Measurements from ENCODE around the gene ITCH.
"Not testable (repeated sequence)": the region's sequence is repeated elsewhere in the genome, so short reads cannot be mapped to it uniquely, and the experiment has no call there.

Gene ITCH

DNA sequence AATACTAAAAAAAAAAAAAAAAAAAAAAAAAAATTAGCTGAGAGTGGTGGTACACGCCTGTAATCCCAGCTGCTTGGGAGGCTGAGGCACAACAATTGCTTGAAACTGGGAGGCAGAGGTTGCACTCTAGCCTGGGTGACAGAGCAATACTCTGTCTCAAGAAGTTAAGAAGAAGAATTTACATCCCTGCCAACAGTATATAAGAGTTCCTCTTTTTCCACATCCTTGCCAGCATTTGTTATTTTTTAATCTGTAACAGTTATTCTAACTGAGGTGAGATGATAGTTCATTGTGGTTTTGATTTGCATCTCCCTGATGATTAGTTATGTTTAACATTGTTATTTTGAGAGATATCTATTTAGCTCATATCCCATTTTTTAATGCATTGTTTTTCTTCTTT lies 132.8 kb downstream of the ITCH start:
- TF ChIP-seq, protein P1, sequence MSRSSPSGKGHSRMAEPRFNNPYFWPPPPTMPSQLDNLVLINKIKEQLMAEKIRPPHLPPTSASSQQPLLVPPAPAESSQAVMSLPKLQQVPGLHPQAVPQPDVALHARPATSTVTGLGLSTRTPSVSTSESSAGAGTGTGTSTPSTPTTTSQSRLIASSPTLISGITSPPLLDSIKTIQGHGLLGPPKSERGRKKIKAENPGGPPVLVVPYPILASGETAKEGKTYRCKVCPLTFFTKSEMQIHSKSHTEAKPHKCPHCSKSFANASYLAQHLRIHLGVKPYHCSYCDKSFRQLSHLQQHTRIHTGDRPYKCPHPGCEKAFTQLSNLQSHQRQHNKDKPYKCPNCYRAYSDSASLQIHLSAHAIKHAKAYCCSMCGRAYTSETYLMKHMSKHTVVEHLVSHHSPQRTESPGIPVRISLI (tag by site-specific recombination; IDR thresholded peaks at IDR 0.05) = 0 out of 2 replicates have a peak, but pooled peaks have one; percentile 27
- TF ChIP-seq, protein P2, sequence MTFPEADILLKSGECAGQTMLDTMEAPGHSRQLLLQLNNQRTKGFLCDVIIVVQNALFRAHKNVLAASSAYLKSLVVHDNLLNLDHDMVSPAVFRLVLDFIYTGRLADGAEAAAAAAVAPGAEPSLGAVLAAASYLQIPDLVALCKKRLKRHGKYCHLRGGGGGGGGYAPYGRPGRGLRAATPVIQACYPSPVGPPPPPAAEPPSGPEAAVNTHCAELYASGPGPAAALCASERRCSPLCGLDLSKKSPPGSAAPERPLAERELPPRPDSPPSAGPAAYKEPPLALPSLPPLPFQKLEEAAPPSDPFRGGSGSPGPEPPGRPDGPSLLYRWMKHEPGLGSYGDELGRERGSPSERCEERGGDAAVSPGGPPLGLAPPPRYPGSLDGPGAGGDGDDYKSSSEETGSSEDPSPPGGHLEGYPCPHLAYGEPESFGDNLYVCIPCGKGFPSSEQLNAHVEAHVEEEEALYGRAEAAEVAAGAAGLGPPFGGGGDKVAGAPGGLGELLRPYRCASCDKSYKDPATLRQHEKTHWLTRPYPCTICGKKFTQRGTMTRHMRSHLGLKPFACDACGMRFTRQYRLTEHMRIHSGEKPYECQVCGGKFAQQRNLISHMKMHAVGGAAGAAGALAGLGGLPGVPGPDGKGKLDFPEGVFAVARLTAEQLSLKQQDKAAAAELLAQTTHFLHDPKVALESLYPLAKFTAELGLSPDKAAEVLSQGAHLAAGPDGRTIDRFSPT (tag by site-specific recombination; IDR thresholded peaks at IDR 0.05) = no peak
- H3K9me3 ChIP-seq (ENCODE audit: control insufficient read depth, insufficient read depth, low read depth, low read length) = no peaks in the 10 kb centered on the region
- peaks cover 37 to 82% of the 10 kb centered on the region in 2 experiments for H3K36me3 ChIP-seq (ENCODE audit: control insufficient read depth in 2 of 2, insufficient read depth in 1 of 2, low read length in 2 of 2)
- ChIA-PET CTCF (no interaction called here), POLR2A (interaction anchor here (0.6 kb wide), 1 partner anchor 215 kb away, joined by 7 read pairs; no protein-coding TSS in a partner anchor)
- H3K4me3 ChIP-seq (ENCODE audit: low read depth, low read length) = no peak overlapping the region
- no peaks in the 10 kb centered on the region for H3K4me1 ChIP-seq (ENCODE audit: control insufficient read depth, insufficient read depth, low read length)
- H3K27ac ChIP-seq (ENCODE audit: extremely low read depth, low read depth, low read length) = no peak overlapping the region

DNA sequence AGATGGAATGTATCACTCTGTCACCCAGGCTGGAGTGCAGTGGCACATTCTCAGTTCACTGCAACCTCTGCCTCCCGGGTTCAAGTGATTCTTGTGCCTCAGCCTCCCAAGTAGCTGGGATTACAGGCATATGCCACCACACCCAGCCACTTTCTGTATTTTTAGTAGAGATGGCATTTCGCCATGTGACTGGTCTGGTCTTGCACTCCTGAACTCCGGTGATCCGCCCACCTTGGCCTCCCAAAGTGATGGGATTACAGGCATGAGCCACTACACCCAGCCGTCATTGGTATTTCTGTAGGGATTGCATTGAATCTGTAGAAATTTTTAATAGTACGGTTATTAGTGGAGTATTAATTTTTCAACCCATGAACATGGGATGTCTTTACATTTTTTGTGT lies 134.5 kb downstream of the ITCH start:
- H3K4me3 ChIP-seq (ENCODE audit: low read depth, low read length); H3K4me1 ChIP-seq (ENCODE audit: control insufficient read depth, insufficient read depth, low read length); H3K9me3 ChIP-seq (ENCODE audit: control insufficient read depth, insufficient read depth, low read depth, low read length); H3K27ac ChIP-seq (ENCODE audit: extremely low read depth, low read depth, low read length); POLR2A ChIA-PET: not testable (repeated sequence)
- H3K36me3 ChIP-seq (ENCODE audit: control insufficient read depth in 2 of 2, insufficient read depth in 1 of 2, low read length in 2 of 2) = peaks cover 36 to 68% of the 10 kb centered on the region in 2 experiments
- CTCF ChIA-PET = interaction anchor here (0.6 kb wide), 1 partner anchor 1210 kb away, joined by 3 read pairs; no protein-coding TSS in a partner anchor

DNA sequence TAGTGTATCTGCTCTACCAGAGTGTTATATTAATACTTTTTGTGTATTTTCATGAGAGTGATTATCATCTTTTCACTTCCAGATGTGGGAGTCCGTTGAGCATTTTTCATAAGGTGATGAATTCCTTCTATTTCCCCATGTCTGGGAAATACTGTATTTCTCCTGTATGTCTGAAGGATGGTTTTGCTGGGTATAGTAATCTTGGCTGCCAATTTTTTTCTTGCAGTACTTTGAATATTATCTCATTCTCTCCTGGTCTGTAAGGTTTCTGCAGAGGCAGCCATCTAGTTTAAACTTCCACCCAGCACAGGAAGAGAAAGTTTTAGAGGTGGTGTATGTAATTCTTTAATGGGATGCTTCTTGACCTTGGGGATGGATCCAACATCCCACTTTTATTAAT lies 137.8 kb downstream of the ITCH start:
- H3K36me3 ChIP-seq (ENCODE audit: control insufficient read depth in 2 of 2, insufficient read depth in 1 of 2, low read length in 2 of 2) = peaks cover 28 to 53% of the 10 kb centered on the region in 2 experiments
- no peak overlapping the region for H3K4me3 ChIP-seq (ENCODE audit: low read depth, low read length)
- no peaks in the 10 kb centered on the region for H3K9me3 ChIP-seq (ENCODE audit: control insufficient read depth, insufficient read depth, low read depth, low read length)
- ChIA-PET CTCF (no interaction called here), POLR2A (no interaction called here)
- H3K27ac ChIP-seq (ENCODE audit: extremely low read depth, low read depth, low read length) = no peak overlapping the region
- H3K4me1 ChIP-seq (ENCODE audit: control insufficient read depth, insufficient read depth, low read length) = no peaks in the 10 kb centered on the region
- TF ChIP-seq ZNF561 (tag by site-specific recombination; IDR thresholded peaks at IDR 0.05; ENCODE audit: borderline replicate concordance) = no peak
- TF ChIP-seq, protein P3, sequence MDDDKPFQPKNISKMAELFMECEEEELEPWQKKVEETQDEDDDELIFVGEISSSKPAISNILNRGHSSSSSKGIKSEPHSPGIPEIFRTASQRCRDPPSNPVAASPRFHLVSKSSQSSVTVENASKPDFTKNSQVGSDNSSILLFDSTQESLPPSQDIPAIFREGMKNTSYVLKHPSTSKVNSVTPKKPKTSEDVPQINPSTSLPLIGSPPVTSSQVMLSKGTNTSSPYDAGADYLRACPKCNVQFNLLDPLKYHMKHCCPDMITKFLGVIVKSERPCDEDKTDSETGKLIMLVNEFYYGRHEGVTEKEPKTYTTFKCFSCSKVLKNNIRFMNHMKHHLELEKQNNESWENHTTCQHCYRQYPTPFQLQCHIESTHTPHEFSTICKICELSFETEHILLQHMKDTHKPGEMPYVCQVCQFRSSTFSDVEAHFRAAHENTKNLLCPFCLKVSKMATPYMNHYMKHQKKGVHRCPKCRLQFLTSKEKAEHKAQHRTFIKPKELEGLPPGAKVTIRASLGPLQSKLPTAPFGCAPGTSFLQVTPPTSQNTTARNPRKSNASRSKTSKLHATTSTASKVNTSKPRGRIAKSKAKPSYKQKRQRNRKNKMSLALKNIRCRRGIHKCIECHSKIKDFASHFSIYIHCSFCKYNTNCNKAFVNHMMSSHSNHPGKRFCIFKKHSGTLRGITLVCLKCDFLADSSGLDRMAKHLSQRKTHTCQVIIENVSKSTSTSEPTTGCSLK (tag by site-specific recombination; IDR thresholded peaks at IDR 0.05) = no peak
- no peak for TF ChIP-seq ZNF785 (tag by site-specific recombination; IDR thresholded peaks at IDR 0.05)
- no peak for TF ChIP-seq TRIM28 (IDR thresholded peaks at IDR 0.05; ENCODE audit: borderline replicate concordance, low read length)
- peak; percentile 73 for TF ChIP-seq SETDB1 (IDR thresholded peaks at IDR 0.05; ENCODE audit: insufficient read length, low read length)

DNA sequence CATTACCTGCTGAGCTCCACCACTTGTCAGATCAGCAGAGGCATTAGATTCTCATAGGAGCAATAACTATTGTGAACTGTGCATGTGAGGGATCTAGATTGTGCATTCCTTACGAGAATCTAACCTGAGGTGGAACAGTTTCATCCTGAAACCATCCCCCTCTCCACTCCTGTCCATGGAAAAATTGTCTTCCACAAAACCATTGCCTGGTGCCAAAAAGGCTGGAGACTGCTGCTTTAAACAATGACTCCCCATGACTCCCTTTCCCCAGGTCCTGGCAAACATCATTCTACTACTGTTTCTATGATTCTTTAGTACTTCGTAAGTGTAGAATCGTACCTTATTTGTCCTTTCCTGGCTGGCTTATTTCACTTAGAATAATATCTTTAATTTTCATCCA lies 143.4 kb downstream of the ITCH start:
- no peaks in the 10 kb centered on the region for H3K4me1 ChIP-seq (ENCODE audit: control insufficient read depth, insufficient read depth, low read length)
- TF ChIP-seq WT1 (tag by site-specific recombination; IDR thresholded peaks at IDR 0.05) = 0 out of 2 replicates have a peak, but pooled peaks have one; percentile 29
- no peak for TF ChIP-seq ZXDB (tag by site-specific recombination; IDR thresholded peaks at IDR 0.05)
- ChIA-PET CTCF (no interaction called here), POLR2A (no interaction called here)
- H3K9me3 ChIP-seq (ENCODE audit: control insufficient read depth, insufficient read depth, low read depth, low read length) = no peaks in the 10 kb centered on the region
- peaks cover 29 to 54% of the 10 kb centered on the region in 2 experiments for H3K36me3 ChIP-seq (ENCODE audit: control insufficient read depth in 2 of 2, insufficient read depth in 1 of 2, low read length in 2 of 2)
- no peak overlapping the region for H3K4me3 ChIP-seq (ENCODE audit: low read depth, low read length)
- no peak overlapping the region for H3K27ac ChIP-seq (ENCODE audit: extremely low read depth, low read depth, low read length)
